ENCODE data around the gene RHNO1. TPM values are rescaled to one million over a fixed set of nuclear protein-coding genes. Genes with fewer than 3 reads are reported as not detected.

RHNO1 gene
- total RNA-seq, 4 donors from 2014 or later: 14.3 to 21.3 (median 17.2) TPM

- H3K4me3 ChIP-seq (ENCODE audit: low read depth, poor library complexity, severe bottlenecking): no peak overlapping the region
- intact Hi-C loops (cut with DNase I; ENCODE audit: low total_unique reads): loop anchor here (10.0 kb wide), 1 partner anchor 89 kb away; no protein-coding TSS in a partner anchor
- no peak for DNase-seq (ENCODE audit: low spot score in 2 of 2)
- TF ChIP-seq POLR2A (IDR thresholded peaks at IDR 0.05) (no peak), CTCF (IDR thresholded peaks at IDR 0.05) (no peak)
- 57 to 84% methylated on average over 7 of the region's 7 CpGs for WGBS, 2 donors
Measured at GRCh38 chr12:2855546-2855945, 21.5 kb upstream of the RHNO1 start.

GRCh38 chr12:2856051-2856450, 21.0 kb upstream of the RHNO1 start:
- DNase-seq (ENCODE audit: low spot score in 2 of 2): no peak
- intact Hi-C loops (cut with DNase I; ENCODE audit: low total_unique reads): loop anchor here (10.0 kb wide), 1 partner anchor 89 kb away; no protein-coding TSS in a partner anchor
- WGBS, 2 donors: 82 to 91% methylated on average over 3 of the region's 3 CpGs
- H3K4me3 ChIP-seq (ENCODE audit: low read depth, poor library complexity, severe bottlenecking): no peak overlapping the region
- TF ChIP-seq CTCF (IDR thresholded peaks at IDR 0.05): no peak
- TF ChIP-seq POLR2A (IDR thresholded peaks at IDR 0.05): no peak

- no peak within 1 kb of the TSS for H3K4me3 ChIP-seq (ENCODE audit: low read depth, poor library complexity, severe bottlenecking)
- TF ChIP-seq POLR2A (IDR thresholded peaks at IDR 0.05) (no peak), CTCF (IDR thresholded peaks at IDR 0.05) (no peak)
- WGBS, 2 donors: 84 to 95% methylated on average over 2 to 3 of the region's 3 CpGs
- intact Hi-C loops (cut with DNase I; ENCODE audit: low total_unique reads): loop anchor here (10.0 kb wide), 1 partner anchor 88 kb away; no protein-coding TSS in a partner anchor
- no peak for DNase-seq (ENCODE audit: low spot score in 2 of 2)
Measured at GRCh38 chr12:2857021-2857431, 20.0 kb upstream of the RHNO1 start, which contains the start of gene TEX52. TSS of gene TEX52 (minus strand) at chr12:2857039. CDS start at chr12:2857026, 13 bp downstream.

GRCh38 chr12:2857576-2857975, 19.4 kb upstream of the RHNO1 start:
- 91 to 97% methylated on average over 7 of the region's 7 CpGs for WGBS, 2 donors
- DNase-seq (ENCODE audit: low spot score in 2 of 2): no peak
- no peak overlapping the region for H3K4me3 ChIP-seq (ENCODE audit: low read depth, poor library complexity, severe bottlenecking)
- no peak for TF ChIP-seq CTCF (IDR thresholded peaks at IDR 0.05)
- no peak for TF ChIP-seq POLR2A (IDR thresholded peaks at IDR 0.05)
- intact Hi-C loops (cut with DNase I; ENCODE audit: low total_unique reads): loop anchor here (10.0 kb wide), 1 partner anchor 87 kb away; no protein-coding TSS in a partner anchor

- intact Hi-C loops (cut with DNase I; ENCODE audit: low total_unique reads): loop anchor here (10.0 kb wide), 1 partner anchor 86 kb away; no protein-coding TSS in a partner anchor
- DNase-seq (ENCODE audit: low spot score in 2 of 2): no peak
- no peak for TF ChIP-seq CTCF (IDR thresholded peaks at IDR 0.05)
- no peak for TF ChIP-seq POLR2A (IDR thresholded peaks at IDR 0.05)
- H3K4me3 ChIP-seq (ENCODE audit: low read depth, poor library complexity, severe bottlenecking): no peak overlapping the region
- WGBS, 2 donors: 58 to 94% methylated on average over 2 of the region's 2 CpGs
Measured at GRCh38 chr12:2858334-2858733, 18.7 kb upstream of the RHNO1 start.

GRCh38 chr12:2858944-2859421, 18.0 kb upstream of the RHNO1 start:
- WGBS, 2 donors: 82 to 87% methylated on average over 12 of the region's 12 CpGs
- intact Hi-C loops (cut with DNase I; ENCODE audit: low total_unique reads): loop anchor here (10.0 kb wide), 1 partner anchor 86 kb away; no protein-coding TSS in a partner anchor
- TF ChIP-seq POLR2A (IDR thresholded peaks at IDR 0.05) (no peak), CTCF (IDR thresholded peaks at IDR 0.05) (no peak)
- DNase-seq (ENCODE audit: low spot score in 2 of 2): no peak
- no peak overlapping the region for H3K4me3 ChIP-seq (ENCODE audit: low read depth, poor library complexity, severe bottlenecking)

Measured in lower leg skin (tissue), 4 donors.